HG02973 (cell line): ENCODE results near the gene MRPL57.
A peak's percentile ranks its signal among the peaks of the same experiment; 100 is the strongest.
"Not testable (repeated sequence)": the region's sequence is repeated elsewhere in the genome, so short reads cannot be mapped to it uniquely, and the experiment has no call there.

Source experiments
- ATAC-seq: cut with Tn5 transposase; IDR thresholded peaks from one replicate; pipeline ENCODE4 v1.9.1; 2021; ENCODE audit warnings: moderate library complexity; ENCODE audit not compliant: unreplicated experiment

The MRPL57 gene

GRCh38 chr13:21194756-21195155 lies 18.3 kb downstream of the MRPL57 start:
- ATAC-seq, result not testable (repeated sequence)

DNA sequence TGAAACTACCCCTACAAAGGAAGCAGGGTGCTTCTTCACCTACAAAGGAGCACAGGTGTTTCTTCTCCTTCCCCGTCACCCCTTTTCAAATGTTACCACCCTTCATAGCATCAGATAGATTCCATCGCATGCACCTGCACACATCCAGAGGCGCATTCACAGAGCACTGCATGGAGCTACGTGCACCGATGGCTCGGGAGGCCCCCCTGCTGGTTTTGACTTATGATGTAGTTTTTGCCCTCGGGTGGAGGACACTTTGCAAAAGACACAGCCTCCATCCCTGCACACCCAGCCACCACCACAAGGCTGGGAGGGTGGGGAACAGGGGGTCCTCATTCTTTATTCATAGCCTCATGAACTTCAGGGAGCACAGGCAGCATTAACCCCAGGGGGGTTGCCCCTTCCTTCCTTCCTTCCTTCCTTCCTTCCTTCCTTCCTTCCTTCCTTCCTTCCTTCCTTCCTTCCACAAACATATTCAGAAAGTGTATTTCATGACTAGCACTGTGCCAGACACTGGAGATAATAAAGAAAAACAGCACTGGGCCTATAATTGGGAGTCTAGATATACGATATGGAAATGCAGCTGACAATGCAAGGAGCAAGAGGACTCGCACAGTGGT lies 21.3 kb downstream of the MRPL57 start:
- ATAC-seq, result not testable (repeated sequence)

DNA sequence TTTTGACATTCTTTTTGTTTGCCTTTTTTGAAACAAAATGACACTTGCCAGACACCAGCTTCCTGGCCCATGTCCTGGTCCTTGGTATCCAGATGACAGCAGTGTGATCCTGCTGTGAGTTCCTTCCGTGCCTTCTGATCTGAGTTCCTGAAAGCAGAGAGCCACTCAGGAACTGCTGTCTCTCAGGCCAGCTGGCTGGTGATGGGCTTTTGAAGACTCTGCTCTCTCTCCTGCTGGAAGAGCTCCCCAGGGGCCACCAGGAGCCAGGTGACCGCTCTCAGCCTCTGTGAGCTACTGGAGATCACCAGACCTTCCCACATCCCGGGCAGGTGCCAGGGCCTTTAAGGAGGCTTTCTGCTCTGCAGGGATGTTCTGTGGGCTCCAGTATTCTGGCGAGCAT lies 21.9 kb downstream of the MRPL57 start:
- not testable (repeated sequence) for ATAC-seq

DNA sequence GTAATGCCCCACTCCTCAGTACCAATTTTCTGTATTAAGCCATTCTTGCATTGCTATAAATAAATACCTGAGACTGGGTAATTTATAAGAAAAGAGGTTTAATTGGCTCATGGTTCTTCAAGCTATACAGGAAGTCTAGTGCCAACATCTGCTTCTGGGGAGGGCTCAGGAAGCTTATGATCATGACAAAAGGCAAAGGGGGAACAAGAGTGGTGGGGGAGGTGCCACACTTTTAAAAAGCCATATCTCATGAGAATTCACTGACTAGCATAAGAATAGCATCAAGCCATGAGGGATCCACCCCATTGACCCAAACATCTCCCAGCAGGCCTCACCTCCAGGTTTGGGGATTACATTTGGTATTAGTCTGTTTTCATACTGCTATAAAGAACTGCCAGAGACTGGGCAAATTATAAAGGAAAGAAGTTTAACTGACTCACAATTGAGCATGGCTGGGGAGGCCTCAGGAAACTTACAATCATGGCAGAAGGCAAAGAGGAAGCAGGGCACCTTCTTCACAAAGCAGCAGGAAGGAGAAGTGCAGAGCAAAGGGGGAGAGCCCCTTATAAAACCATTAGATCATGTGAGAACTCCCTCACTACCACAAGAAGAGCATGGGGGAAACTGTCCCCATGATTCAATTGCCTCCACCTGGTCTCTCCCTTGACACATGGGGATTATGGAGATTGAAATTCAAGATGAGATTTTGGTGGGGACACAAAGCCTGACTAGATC lies 25.2 kb downstream of the MRPL57 start:
- ATAC-seq, result not testable (repeated sequence)

- no peak for ATAC-seq
Measured at GRCh38 chr13:21202767-21203531, 26.5 kb downstream of the MRPL57 start.

- ATAC-seq, result no peak
Measured at GRCh38 chr13:21208652-21209154, 32.2 kb downstream of the MRPL57 start.

- no peak for ATAC-seq
Measured at GRCh38 chr13:21212138-21212775, 35.8 kb downstream of the MRPL57 start.

DNA sequence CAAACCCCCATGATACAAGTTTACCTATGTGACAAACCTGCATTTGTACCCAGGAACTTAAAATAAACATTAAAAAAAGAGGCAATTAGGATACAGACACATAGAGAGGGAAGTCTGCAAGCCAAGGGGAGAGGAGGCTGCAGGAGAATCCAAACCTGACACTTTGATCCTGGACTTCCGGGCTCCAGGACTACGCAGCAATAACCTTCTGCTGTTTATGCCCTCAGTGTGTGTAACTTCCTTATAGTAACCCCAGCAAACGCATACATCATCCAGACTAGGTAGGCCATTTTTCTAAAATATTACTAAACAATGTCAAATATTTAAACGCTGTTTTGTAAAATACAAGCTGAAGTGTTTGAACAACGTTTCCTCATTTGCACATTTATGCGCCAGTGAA lies 39.0 kb downstream of the MRPL57 start:
- ATAC-seq, result not testable (repeated sequence)

DNA sequence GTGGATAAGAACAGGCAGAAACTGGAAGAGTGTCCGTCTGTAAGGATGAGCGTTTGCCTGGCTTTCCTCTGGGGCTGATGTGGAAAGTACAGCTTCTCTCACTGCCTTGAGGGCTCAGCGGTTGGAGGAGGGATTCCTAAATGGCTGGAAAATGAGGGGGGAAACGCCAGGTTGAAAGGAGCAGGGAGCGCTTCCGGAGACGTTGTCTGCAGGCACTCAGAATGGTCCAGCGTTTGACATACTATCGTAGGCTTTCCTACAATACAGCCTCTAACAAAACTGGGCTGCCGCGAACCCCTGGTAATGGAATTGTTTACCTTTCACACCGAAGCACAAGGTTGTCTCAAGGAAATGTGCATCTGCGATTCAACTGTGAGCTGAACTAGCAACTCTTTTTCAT lies 39.9 kb downstream of the MRPL57 start:
- ATAC-seq, result no peak

DNA sequence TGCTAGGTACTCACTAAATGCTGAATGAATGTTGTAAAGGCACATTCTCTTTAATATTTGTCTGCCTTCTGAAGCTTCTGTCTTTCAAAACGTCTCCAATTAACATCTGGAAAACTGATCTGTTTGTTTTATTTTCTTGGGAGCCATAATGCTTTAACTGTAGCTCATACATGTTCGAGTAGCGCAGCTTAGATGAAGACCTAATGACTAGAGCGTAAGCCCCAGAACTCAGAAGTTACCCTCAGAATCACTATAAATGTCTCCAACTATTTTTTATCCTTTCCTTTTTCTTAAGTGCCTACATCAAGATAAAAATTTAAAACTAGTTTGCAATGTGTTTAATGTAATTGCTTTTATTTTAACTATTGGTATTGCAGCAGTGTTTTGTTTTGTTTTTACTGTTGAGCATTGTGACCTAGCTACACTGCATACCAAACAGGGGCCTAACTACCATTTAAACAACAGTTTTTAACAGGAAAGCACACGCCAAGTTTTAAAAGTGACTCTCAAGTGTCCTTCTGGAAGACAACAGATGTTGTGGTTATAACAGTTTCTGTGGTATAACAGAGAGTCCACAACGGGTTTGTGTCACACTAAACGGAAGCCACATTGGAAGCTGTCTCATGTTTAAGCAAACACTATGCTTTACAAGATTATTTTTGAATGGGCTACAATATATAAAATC lies 42.0 kb downstream of the MRPL57 start:
- peak; percentile 95 for ATAC-seq

GRCh38 chr13:21219036-21219381 lies 42.6 kb downstream of the MRPL57 start:
- ATAC-seq, result no peak

DNA sequence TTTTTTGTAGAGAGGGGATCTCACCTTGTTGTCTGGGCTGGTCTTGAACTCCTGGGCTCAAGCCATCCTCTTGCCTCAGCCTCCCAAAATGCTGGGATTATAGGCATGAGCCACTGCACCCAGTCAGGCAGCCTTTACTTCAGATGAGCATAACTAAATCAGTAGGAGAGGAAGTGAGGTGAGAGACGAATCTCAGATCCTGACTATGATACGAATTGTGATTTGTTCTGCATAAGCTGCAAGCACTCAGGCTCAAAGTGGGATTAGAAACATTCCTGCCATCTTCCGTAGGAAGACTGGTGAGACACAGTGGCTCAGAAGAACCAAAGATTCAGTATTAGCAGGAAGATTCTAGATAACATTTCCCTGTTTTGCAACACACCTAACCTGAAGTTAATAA lies 43.3 kb downstream of the MRPL57 start:
- not testable (repeated sequence) for ATAC-seq

GRCh38 chr13:21221268-21221667 lies 44.8 kb downstream of the MRPL57 start:
- ATAC-seq, result no peak

- no peak for ATAC-seq
Measured at GRCh38 chr13:21225082-21225481, 48.6 kb downstream of the MRPL57 start.

DNA sequence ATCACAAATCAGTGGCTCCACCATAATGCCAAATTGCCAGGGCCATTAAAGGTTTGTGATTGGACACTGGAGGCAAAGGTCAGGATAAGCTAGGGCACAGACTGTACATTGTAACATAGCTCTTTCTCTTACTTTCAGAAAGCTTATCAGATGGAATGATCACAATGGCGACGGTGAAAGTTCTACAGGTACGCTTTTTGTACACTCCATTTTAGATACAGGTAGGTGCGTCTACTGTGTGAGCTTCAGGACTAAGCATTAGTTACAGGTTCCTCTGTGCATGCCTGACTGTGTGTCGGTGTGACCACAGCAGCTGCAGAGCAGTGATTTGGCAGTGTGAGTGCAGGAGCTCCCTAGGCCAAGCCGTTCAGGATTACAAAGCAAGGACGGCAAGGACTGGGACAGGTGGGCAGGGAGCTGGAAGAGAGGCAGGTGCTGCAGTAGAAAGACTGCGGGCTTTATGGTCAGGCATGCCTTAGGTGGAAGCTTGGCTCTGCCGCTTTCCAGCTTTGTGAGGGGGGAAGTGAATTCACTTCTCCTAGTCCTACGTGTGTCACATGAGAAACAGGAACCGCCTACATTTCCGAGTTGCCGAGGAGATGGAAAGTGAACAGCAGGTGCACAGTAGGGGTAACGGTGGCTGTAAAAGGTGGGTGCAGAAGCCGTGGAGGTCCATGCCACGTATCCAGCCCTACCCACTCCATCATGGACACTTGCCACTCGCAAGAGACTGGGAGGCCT lies 49.6 kb downstream of the MRPL57 start:
- no peak for ATAC-seq

DNA sequence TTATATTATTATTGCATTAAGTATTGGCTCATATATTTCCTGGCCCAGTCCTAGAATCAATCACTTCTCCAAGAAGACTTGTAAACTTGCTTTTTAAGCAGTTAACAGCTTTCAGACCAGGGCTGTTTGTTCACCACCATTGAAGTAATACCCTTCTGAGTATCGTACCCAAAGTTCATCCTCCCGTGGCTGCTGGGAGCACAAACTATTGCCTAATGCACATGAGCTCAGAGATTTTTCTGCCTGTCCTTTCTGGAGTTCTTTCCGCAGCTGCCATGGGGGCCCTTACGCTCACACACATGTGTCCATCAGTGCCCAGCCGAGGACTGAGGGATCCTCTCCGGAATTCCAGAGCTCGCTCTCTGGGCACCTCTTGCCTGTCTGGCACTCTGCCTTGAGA lies 51.5 kb downstream of the MRPL57 start:
- ATAC-seq, result no peak
